Keratinocyte (primary cell): ENCODE measurements around the gene ARHGEF19. TPM values are rescaled to one million over a fixed set of nuclear protein-coding genes. Genes with fewer than 3 reads are reported as not detected.

Source experiments
- DNase-seq: peaks from one replicate; pipeline ENCODE4 v3.0.0-alpha.2; 2011; ENCODE audit warnings: low read depth, missing footprints, low spot score
- FAIRE-seq: peaks from 2 replicates; lab custom pipeline; 2011; peaks lifted over from hg19 to GRCh38; lab: Jason Lieb, UNC
- H2AFZ ChIP-seq: 2 replicates; pipeline ENCODE4 v1.6.0; 2012; ENCODE audit warnings: low read length, control low read depth, inconsistent platforms; ENCODE audit not compliant: control insufficient read depth
- H3K27ac ChIP-seq: 2 replicates; pipeline ENCODE4 v1.5.1; 2011; ENCODE audit warnings: low read length; ENCODE audit not compliant: control insufficient read depth, insufficient read depth
- H3K27me3 ChIP-seq: 3 replicates; pipeline ENCODE4 v1.6.0; 2011; ENCODE audit warnings: low read length; ENCODE audit not compliant: control insufficient read depth, insufficient read depth; ENCODE audit errors: extremely low read depth
- H3K36me3 ChIP-seq, 2 experiments: 2 replicates in 1 of 2; 3 replicates in 1 of 2; pipeline ENCODE4 v1.5.1; 2011; ENCODE audit warnings: low read length in 2 of 2, mild to moderate bottlenecking in 1 of 2; ENCODE audit not compliant: control insufficient read depth in 2 of 2, insufficient read depth in 2 of 2; ENCODE audit errors: extremely low read depth in 1 of 2
- H3K4me1 ChIP-seq: 3 replicates; pipeline ENCODE4 v1.5.1; 2011; ENCODE audit warnings: low read length; ENCODE audit not compliant: control insufficient read depth, insufficient read depth; ENCODE audit errors: extremely low read depth
- H3K4me2 ChIP-seq: 3 replicates; pipeline ENCODE4 v1.6.0; 2011; ENCODE audit warnings: low read depth, low read length; ENCODE audit not compliant: control insufficient read depth, insufficient read depth; ENCODE audit errors: extremely low read depth
- H3K4me3 ChIP-seq, 3 experiments: fragments of 200-600 bp in 1 of 3; sonication (generic) in 1 of 3; 2 replicates in 2 of 3; 3 replicates in 1 of 3; pipeline ENCODE4 v1.5.1; 2011 to 2016; ENCODE audit warnings: low read length in 3 of 3, mild to moderate bottlenecking in 3 of 3, control low read depth in 2 of 3, inconsistent platforms in 1 of 3, low read depth in 1 of 3, mixed read lengths in 1 of 3, mixed run types in 1 of 3, moderate library complexity in 1 of 3; ENCODE audit not compliant: control insufficient read depth in 2 of 3, insufficient read depth in 2 of 3; ENCODE audit errors: extremely low read depth in 1 of 3
- H3K79me2 ChIP-seq: 2 replicates; pipeline ENCODE4 v1.6.0; 2012; ENCODE audit warnings: low read length; ENCODE audit not compliant: control insufficient read depth, insufficient read depth
- H3K9ac ChIP-seq: 3 replicates; pipeline ENCODE4 v1.6.0; 2011; ENCODE audit warnings: low read length; ENCODE audit not compliant: control insufficient read depth, insufficient read depth; ENCODE audit errors: extremely low read depth
- H3K9me1 ChIP-seq: 3 replicates; pipeline ENCODE4 v1.6.0; 2011; ENCODE audit warnings: low read length; ENCODE audit not compliant: control insufficient read depth, insufficient read depth; ENCODE audit errors: extremely low read depth
- H3K9me3 ChIP-seq: 2 replicates; pipeline ENCODE4 v1.5.1; 2012; ENCODE audit warnings: low read depth, low read length; ENCODE audit not compliant: control insufficient read depth
- H4K20me1 ChIP-seq: 3 replicates; pipeline ENCODE4 v1.6.0; 2011; ENCODE audit warnings: low read length; ENCODE audit not compliant: control insufficient read depth, insufficient read depth; ENCODE audit errors: extremely low read depth
- EZH2 ChIP-seq: IDR thresholded peaks from one replicate; pipeline ENCODE4 v1.6.1; 2012; ENCODE audit warnings: inconsistent platforms, mild to moderate bottlenecking, low read length, moderate library complexity
- dilution Hi-C: fragments of 300-500 bp; cut with MboI; formaldehyde crosslinking; loops from one replicate; pipeline ENCODE4 v1.7.0; 2020; ENCODE audit warnings: low sequenced_read_pairs; ENCODE audit not compliant: extremely low pct_ligation_motif_present
- polyA plus RNA-seq, 5 experiments: library from polyadenylated mRNA; depleted of rRNA in 3 of 5; stranded (reverse) in 3 of 5; stranded (forward) in 1 of 5; unstranded in 1 of 5; fragments of >200 nt; gene quantifications; 1 replicate in 1 of 5; 2 replicates in 3 of 5; 3 replicates in 1 of 5; pipeline versions ENCODE4 v1.2.1 to v1.2.3, GENCODE V29; 2011 to 2012; ENCODE audit warnings: missing spikeins in 2 of 5, low read depth in 1 of 5, low replicate concordance in 1 of 5
- TF ChIP-seq, protein P1 (sequence below), 3 experiments: IDR thresholded peaks in 1 of 3; conservative IDR thresholded peaks in 1 of 3; optimal IDR thresholded peaks in 1 of 3; 2 replicates in 2 of 3; 3 replicates in 1 of 3; pipeline versions ENCODE3 to v1.5.1; 2011; ENCODE audit warnings: low read length in 3 of 3, mild to moderate bottlenecking in 3 of 3, moderate library complexity in 2 of 3, control low read depth in 1 of 3, inconsistent platforms in 1 of 3; ENCODE audit not compliant: insufficient read depth in 2 of 3; ENCODE audit errors: extremely low read depth in 1 of 3

The ARHGEF19 gene
- polyA plus RNA-seq, 1 donor (not counting 4 experiments of a cell fraction or from before 2014, with no cell fraction given) = 5.0 TPM

DNA sequence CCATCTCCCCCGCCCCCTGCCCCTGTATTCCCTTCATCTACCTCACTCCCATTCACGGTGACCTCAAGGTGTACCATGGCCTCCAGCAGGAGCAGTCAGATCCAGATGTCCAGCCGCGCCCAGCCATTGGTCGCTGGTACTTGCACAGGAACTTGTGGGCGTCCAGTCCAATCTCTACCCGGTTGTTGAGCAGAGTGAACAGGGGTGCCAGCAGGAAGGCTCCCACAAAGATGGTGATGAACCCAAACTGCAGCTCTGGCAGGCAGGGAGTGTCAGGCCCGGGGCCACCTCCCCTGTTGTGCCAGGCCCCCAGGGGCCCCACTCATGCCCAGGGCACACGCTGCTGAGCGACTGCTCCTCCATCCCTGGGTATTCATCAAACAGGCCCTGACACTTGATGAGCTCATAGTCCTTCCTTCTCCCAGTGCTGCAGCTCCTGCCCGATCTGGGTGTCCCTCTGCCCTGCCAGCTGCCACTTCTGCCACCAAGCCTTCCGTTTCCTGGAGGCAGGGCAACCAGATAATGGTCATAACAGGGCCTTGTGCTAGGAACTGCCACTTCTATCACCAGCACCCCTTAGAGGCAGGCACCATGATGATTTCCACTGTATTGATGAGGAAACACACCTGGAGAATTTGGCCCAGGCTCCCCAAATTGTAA is 5.7 kb upstream of the ARHGEF19 start:
- DNase-seq = no peak
- H2AFZ ChIP-seq = no peak overlapping the region
- H3K36me3 ChIP-seq = no peaks in the 10 kb centered on the region
- H3K9ac ChIP-seq = no peak overlapping the region
- no peaks in the 10 kb centered on the region for H3K79me2 ChIP-seq
- dilution Hi-C loops = no loop called here
- FAIRE-seq = no peak
- H3K9me1 ChIP-seq = no peaks in the 10 kb centered on the region
- H3K27me3 ChIP-seq = no peaks in the 10 kb centered on the region
- no peaks in the 10 kb centered on the region for H4K20me1 ChIP-seq
- no peak overlapping the region for H3K27ac ChIP-seq
- H3K4me2 ChIP-seq = peak overlapping the region; percentile 82
- H3K9me3 ChIP-seq = no peaks in the 10 kb centered on the region
- H3K4me3 ChIP-seq = no peak overlapping the region
- TF ChIP-seq, protein P1, sequence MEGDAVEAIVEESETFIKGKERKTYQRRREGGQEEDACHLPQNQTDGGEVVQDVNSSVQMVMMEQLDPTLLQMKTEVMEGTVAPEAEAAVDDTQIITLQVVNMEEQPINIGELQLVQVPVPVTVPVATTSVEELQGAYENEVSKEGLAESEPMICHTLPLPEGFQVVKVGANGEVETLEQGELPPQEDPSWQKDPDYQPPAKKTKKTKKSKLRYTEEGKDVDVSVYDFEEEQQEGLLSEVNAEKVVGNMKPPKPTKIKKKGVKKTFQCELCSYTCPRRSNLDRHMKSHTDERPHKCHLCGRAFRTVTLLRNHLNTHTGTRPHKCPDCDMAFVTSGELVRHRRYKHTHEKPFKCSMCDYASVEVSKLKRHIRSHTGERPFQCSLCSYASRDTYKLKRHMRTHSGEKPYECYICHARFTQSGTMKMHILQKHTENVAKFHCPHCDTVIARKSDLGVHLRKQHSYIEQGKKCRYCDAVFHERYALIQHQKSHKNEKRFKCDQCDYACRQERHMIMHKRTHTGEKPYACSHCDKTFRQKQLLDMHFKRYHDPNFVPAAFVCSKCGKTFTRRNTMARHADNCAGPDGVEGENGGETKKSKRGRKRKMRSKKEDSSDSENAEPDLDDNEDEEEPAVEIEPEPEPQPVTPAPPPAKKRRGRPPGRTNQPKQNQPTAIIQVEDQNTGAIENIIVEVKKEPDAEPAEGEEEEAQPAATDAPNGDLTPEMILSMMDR (optimal IDR thresholded peaks at IDR 0.05 in 1 of 3, IDR thresholded peaks at IDR 0.05 in 1 of 3, conservative IDR thresholded peaks at IDR 0.05 in 1 of 3; ENCODE audit: extremely low read depth in 1 of 3, insufficient read depth in 2 of 3, low read length in 3 of 3) = no peak
- TF ChIP-seq EZH2 = no peak
- peaks cover 12% of the 10 kb centered on the region for H3K4me1 ChIP-seq

DNA sequence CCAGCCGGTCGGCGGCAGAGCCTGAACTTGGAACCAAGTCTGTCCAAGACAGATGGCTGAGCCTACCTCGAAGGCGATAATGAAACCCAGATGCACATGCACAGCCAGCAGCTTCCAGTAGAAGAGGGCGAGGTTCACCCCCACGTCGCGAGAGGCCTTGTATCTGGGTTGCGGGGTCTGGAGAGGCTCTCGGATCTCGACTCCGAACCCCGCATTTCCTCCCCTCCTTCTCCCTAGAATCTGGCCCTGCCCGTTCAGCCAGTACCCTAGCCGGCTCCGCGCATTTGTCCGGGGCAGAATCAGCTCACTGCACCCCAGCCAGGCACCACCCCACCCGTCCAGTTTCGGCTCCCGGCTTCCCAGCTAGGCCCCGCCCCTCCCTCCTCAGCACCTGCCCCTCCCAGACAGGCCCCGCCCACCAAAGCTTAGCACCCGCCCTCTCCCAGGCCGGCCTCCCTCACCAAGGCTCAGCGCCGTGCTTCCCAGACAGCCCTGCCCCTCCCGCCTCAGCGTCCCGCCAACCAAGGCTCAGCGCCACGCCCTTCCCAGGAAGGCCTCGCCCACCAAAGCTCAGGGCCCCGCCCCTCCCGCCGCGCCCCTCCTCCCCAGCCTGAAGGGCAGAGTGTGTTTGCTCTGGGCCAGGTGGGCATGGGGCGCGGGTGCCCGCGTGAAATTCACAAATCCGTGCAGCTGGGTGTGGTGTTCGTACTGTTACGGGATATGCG is 4.8 kb upstream of the ARHGEF19 start:
- no peaks in the 10 kb centered on the region for H4K20me1 ChIP-seq
- peak overlapping the region; percentile 73 for H3K27ac ChIP-seq

More for the DNA sequence above, 4.8 kb upstream of the ARHGEF19 start:
- H3K4me1 ChIP-seq = peaks cover 19% of the 10 kb centered on the region
- peak overlapping the region; percentile 76 for H3K9ac ChIP-seq
- no peaks in the 10 kb centered on the region for H3K27me3 ChIP-seq
- H3K4me2 ChIP-seq = peak overlapping the region; percentile 92
- H3K36me3 ChIP-seq = no peaks in the 10 kb centered on the region
- H3K9me3 ChIP-seq = no peaks in the 10 kb centered on the region
- TF ChIP-seq, protein P1 (optimal IDR thresholded peaks at IDR 0.05 in 1 of 3, IDR thresholded peaks at IDR 0.05 in 1 of 3, conservative IDR thresholded peaks at IDR 0.05 in 1 of 3; ENCODE audit: extremely low read depth in 1 of 3, insufficient read depth in 2 of 3, low read length in 3 of 3) = no peak
- TF ChIP-seq EZH2 = no peak
- H3K4me3 ChIP-seq = peak overlapping the region; percentile 54 to 77 (median 73)
- DNase-seq = peak; percentile 90
- H3K9me1 ChIP-seq = no peaks in the 10 kb centered on the region
- no peaks in the 10 kb centered on the region for H3K79me2 ChIP-seq
- peak; percentile 82 for FAIRE-seq
- dilution Hi-C loops = no loop called here
- H2AFZ ChIP-seq = peak overlapping the region; percentile 98
